ELR (cell line): Measurements from ENCODE around the gene PDILT.
"Not testable (repeated sequence)": the region's sequence is repeated elsewhere in the genome, so short reads cannot be mapped to it uniquely, and the experiment has no call there.

Experiments
- DNase-seq: peaks from one replicate; pipeline ENCODE4 v3.0.0-alpha.2; 2015; ENCODE audit warnings: low read depth

The PDILT gene

GRCh38 chr16:20404637-20405036 lies at the start of gene PDILT:
Gene PDILT (minus strand): TSS chr16:20404737. CDS start chr16:20399300, 5,437 bp downstream.
- no peak for DNase-seq

- DNase-seq, result not testable (repeated sequence)
Observed at GRCh38 chr16:20453633-20454032, 49.1 kb upstream of the PDILT start.

- not testable (repeated sequence) for DNase-seq
Observed at GRCh38 chr16:20451364-20451763, 46.8 kb upstream of the PDILT start, which contains the start of gene ACSM2A. Gene ACSM2A (plus strand): TSS chr16:20451521. CDS start chr16:20460115, 8,594 bp downstream.

GRCh38 chr16:20446652-20447393 lies 42.3 kb upstream of the PDILT start:
- not testable (repeated sequence) for DNase-seq

GRCh38 chr16:20441859-20442258 lies 37.3 kb upstream of the PDILT start:
- DNase-seq, result not testable (repeated sequence)

GRCh38 chr16:20441191-20441590 lies 36.7 kb upstream of the PDILT start:
- no peak for DNase-seq

GRCh38 chr16:20440731-20441130 lies 36.2 kb upstream of the PDILT start:
- not testable (repeated sequence) for DNase-seq

- DNase-seq, result not testable (repeated sequence)
Observed at GRCh38 chr16:20439820-20440231, 35.3 kb upstream of the PDILT start.

- DNase-seq, result not testable (repeated sequence)
Observed at GRCh38 chr16:20438950-20439349, 34.4 kb upstream of the PDILT start.

GRCh38 chr16:20430948-20431347 lies 26.4 kb upstream of the PDILT start:
- no peak for DNase-seq

GRCh38 chr16:20430480-20430879 lies 25.9 kb upstream of the PDILT start:
- DNase-seq, result not testable (repeated sequence)

- DNase-seq, result not testable (repeated sequence)
Observed at GRCh38 chr16:20429499-20429898, 25.0 kb upstream of the PDILT start.

- DNase-seq, result not testable (repeated sequence)
Observed at GRCh38 chr16:20427401-20427797, 22.9 kb upstream of the PDILT start.

- no peak for DNase-seq
Observed at GRCh38 chr16:20424129-20424866, 19.8 kb upstream of the PDILT start.

- not testable (repeated sequence) for DNase-seq
Observed at GRCh38 chr16:20423772-20424128, 19.2 kb upstream of the PDILT start.

GRCh38 chr16:20421748-20422147 lies 17.2 kb upstream of the PDILT start:
- DNase-seq, result not testable (repeated sequence)

- not testable (repeated sequence) for DNase-seq
Observed at GRCh38 chr16:20419093-20419492, 14.6 kb upstream of the PDILT start.

GRCh38 chr16:20415541-20415940 lies 11.0 kb upstream of the PDILT start:
- DNase-seq, result peak; percentile 6

GRCh38 chr16:20411055-20411454 lies 6.5 kb upstream of the PDILT start:
- DNase-seq, result no peak

- peak; percentile 14 for DNase-seq
Observed at GRCh38 chr16:20410121-20410723, 5.7 kb upstream of the PDILT start.

- DNase-seq, result no peak
Observed at GRCh38 chr16:20409398-20410120, 5.0 kb upstream of the PDILT start, which contains the start of gene ACSM5. Gene ACSM5 (plus strand): TSS chr16:20409534. CDS start chr16:20411485, 1,951 bp downstream.

GRCh38 chr16:20402651-20403050 lies 1.9 kb downstream of the PDILT start:
- DNase-seq, result no peak
